Thyroid gland (tissue), 4 donors: ENCODE measurements around the gene PCNX3. TPM values are rescaled to one million over a fixed set of nuclear protein-coding genes. Genes with fewer than 3 reads are reported as not detected.

Experiments
- DNase-seq, 2 donors: peaks; one replicate each; pipeline ENCODE4 v3.0.0-alpha.2; 2019
- H3K27ac ChIP-seq, 3 donors: fragments of 200-600 bp; sonication (generic); 1 replicate in 2 of 3; 2 replicates in 1 of 3; pipeline ENCODE4 v1.5.1; 2016 to 2019; ENCODE audit warnings: mild to moderate bottlenecking in 1 of 3, moderate library complexity in 1 of 3
- H3K27me3 ChIP-seq: fragments of 200-600 bp; sonication (generic); one replicate; pipeline ENCODE4 v1.5.1; 2019
- H3K36me3 ChIP-seq, 2 donors: fragments of 200-600 bp; sonication (generic); one replicate each; pipeline ENCODE4 v1.5.1; 2016 to 2019
- H3K4me1 ChIP-seq, 2 donors: fragments of 200-600 bp; sonication (generic); one replicate each; pipeline ENCODE4 v1.5.1; 2017 to 2019
- H3K4me3 ChIP-seq, 3 donors: fragments of 200-600 bp; sonication (generic); replicated peaks in 1 of 3; 1 replicate in 2 of 3; 2 replicates in 1 of 3; pipeline ENCODE4 v1.5.1; 2016; ENCODE audit warnings: mild to moderate bottlenecking in 1 of 3
- H3K9me3 ChIP-seq: fragments of 200-600 bp; sonication (generic); one replicate; pipeline ENCODE4 v1.5.1; 2017
- POLR2A ChIP-seq, 2 donors: fragments of 450-650 bp; IDR thresholded peaks; one replicate each; pipeline ENCODE4 v1.6.1; 2017; ENCODE audit warnings: antibody characterized with exemption in 2 of 2, mild to moderate bottlenecking in 2 of 2, moderate library complexity in 1 of 2
- WGBS, 2 donors: methylation state at CpG; one replicate each; pipeline ENCODE4 v1.1.5; 2017; 5-methylcytosine and 5-hydroxymethylcytosine counted together
- intact Hi-C: fragments of 100-400 bp; cut with DNase I; formaldehyde crosslinking; loops from one replicate; pipeline ENCODE4 v1.15.1; 2023
- total RNA-seq, 4 donors: library from RNA; depleted of rRNA; stranded (reverse); fragments of >200 nt; gene quantifications; one replicate each; pipeline ENCODE4 v1.2.3, GENCODE V29; 2016
- TF ChIP-seq, protein P1 (sequence below), 6 experiments: fragments of 200-600 bp in 3 of 6; fragments of 450-650 bp in 3 of 6; sonication (generic) in 3 of 6; IDR thresholded peaks; one replicate each; pipeline ENCODE4 v1.5.1; 2016 to 2019; ENCODE audit warnings: antibody characterized with exemption in 6 of 6, mild to moderate bottlenecking in 2 of 6, inconsistent platforms in 1 of 6, moderate library complexity in 1 of 6

Gene PCNX3
- total RNA-seq, 4 donors from 2014 or later = 18.9 to 54.2 (median 47.0) TPM

- intact Hi-C loops = no loop called here
- peak overlapping the region in 1 of 3 donors; percentile 7 for H3K4me3 ChIP-seq
- DNase-seq = peak in 1 of 2 donors; percentile 19
- H3K9me3 ChIP-seq = no peaks in the 10 kb centered on the region
- 69 to 70% methylated on average over 8 to 10 of the region's 10 CpGs for WGBS, 2 donors
- no peaks in the 10 kb centered on the region for H3K36me3 ChIP-seq
- peaks cover 31 to 55% of the 10 kb centered on the region in 2 donors for H3K4me1 ChIP-seq
- no peak for TF ChIP-seq POLR2A (IDR thresholded peaks at IDR 0.05)
- TF ChIP-seq, protein P1, sequence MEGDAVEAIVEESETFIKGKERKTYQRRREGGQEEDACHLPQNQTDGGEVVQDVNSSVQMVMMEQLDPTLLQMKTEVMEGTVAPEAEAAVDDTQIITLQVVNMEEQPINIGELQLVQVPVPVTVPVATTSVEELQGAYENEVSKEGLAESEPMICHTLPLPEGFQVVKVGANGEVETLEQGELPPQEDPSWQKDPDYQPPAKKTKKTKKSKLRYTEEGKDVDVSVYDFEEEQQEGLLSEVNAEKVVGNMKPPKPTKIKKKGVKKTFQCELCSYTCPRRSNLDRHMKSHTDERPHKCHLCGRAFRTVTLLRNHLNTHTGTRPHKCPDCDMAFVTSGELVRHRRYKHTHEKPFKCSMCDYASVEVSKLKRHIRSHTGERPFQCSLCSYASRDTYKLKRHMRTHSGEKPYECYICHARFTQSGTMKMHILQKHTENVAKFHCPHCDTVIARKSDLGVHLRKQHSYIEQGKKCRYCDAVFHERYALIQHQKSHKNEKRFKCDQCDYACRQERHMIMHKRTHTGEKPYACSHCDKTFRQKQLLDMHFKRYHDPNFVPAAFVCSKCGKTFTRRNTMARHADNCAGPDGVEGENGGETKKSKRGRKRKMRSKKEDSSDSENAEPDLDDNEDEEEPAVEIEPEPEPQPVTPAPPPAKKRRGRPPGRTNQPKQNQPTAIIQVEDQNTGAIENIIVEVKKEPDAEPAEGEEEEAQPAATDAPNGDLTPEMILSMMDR (IDR thresholded peaks at IDR 0.05) = no peak
- no peaks in the 10 kb centered on the region for H3K27me3 ChIP-seq
- peak overlapping the region in 2 of 3 donors; percentile 46 to 90 for H3K27ac ChIP-seq
Observed at GRCh38 chr11:65611028-65611757, 4.4 kb upstream of the PCNX3 start.

DNA sequence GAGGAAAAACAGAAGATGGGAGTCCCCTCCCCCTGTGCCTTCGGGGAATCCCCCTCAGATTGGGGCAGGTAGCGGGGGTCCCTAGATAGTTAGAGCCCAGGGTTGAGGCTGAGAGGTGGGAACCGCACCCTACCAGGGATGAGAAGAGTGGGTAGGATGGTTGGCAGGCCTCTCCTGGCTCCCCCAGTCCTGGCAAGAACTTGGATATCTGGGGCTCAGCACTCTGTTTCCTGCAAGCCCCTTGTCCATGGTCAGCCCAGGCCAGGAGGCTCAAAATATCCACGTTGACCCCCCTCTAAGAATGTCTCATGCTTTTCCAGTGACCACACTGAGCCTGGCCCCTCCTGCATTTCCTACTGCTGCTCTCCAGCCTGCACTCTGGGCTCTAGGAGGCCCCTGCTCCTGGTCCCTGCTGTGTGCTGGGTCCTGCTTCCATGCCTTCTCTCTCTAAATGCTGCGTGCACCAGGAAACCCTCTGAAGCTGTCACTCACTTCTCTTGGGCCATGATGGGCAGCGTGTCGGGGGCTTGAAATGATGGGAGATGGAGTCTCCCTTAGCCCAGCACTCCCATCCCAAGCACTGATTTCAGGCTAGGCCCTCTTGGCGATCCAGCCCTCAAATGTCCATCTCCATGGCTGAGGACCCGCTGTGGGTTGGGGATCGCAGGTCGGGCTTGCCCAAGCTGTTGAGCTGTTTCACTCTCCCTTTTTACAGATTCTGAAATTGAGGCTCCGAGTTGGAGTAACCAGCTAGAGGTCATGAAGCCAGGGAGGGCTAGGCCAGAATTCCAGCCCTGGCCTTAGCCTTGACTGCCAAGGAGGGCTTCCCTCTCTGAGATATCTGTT lies 3.6 kb upstream of the PCNX3 start:
- TF ChIP-seq, protein P1 (IDR thresholded peaks at IDR 0.05) = no peak
- TF ChIP-seq POLR2A (IDR thresholded peaks at IDR 0.05) = no peak
- H3K36me3 ChIP-seq = no peaks in the 10 kb centered on the region
- peak overlapping the region in 2 of 3 donors; percentile 46 to 90 for H3K27ac ChIP-seq
- peaks cover 34 to 57% of the 10 kb centered on the region in 2 donors for H3K4me1 ChIP-seq
- WGBS, 2 donors = 65 to 80% methylated on average over 10 to 12 of the region's 12 CpGs
- H3K9me3 ChIP-seq = no peaks in the 10 kb centered on the region
- intact Hi-C loops = no loop called here
- peak overlapping the region in 1 of 3 donors; percentile 77 for H3K4me3 ChIP-seq
- no peak for DNase-seq
- H3K27me3 ChIP-seq = no peaks in the 10 kb centered on the region

DNA sequence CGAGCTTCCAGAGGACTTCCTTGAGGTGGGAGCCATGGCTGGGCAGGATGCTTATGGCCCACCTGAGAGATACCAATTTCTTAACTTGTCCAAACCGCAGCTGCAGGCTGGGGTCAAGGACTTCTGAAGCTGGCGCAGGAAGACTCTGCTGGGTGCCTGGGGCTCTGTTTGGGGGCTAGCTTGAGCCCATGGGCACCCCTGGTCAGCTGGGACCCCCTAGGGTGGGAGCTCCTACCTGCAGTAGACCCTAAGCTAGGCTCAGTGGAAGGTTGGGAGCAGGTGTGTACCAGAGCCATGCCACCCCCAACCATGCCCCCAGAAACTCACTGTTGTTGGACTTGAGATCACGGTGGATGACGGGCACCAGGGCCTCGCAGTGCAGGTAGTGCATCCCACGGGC lies 2.9 kb upstream of the PCNX3 start:
- peak overlapping the region in 1 of 3 donors; percentile 77 for H3K4me3 ChIP-seq
- intact Hi-C loops = no loop called here
- 74 to 81% methylated on average over 3 to 7 of the region's 7 CpGs for WGBS, 2 donors

DNA sequence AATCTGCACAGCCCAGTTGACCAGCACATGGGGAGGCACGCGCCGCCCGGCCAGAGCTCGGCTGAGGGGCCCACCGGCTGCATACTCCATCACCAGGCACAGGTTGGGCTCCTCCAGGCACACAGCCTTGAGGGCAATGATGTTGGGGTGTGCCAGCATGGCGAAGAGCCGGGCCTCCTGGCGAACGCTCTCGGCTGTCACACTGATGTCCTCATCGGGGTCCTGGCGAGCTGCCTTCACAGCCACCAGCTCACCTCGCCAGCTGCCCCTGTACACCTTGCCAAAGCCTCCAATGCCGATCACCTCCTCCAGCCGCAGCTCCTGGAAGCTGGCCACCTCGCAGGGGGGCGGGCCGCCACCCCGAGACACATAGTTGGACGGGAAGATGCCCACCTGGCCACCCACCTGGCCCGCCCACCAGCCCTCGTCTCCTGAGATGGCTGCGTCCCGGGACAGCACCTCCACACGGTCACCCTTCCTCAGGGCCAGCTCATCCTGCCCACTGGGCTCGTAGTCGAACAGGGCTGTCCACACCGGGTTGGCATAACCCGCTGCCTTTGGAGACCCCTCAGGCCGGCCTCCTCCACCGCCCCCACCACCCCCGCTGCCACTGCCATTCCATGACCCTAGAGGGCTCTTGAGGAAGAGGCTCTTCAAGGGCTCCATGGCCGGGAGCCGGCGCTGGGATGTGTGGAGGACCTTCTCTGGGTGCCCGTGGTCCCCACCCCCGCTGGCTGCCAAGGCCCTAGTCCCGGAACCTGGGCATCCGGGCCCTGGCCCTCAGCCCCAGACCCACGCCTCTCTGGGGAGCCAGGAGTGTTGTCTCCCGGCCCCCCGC lies 2.3 kb upstream of the PCNX3 start:
- peak overlapping the region; percentile 90 to 94 (median 91) for H3K27ac ChIP-seq
- DNase-seq = peak; percentile 46 to 61
- no peaks in the 10 kb centered on the region for H3K27me3 ChIP-seq
- H3K4me1 ChIP-seq = peaks cover 34 to 53% of the 10 kb centered on the region in 2 donors
- no peaks in the 10 kb centered on the region for H3K9me3 ChIP-seq
- intact Hi-C loops = no loop called here
- TF ChIP-seq, protein P1 (IDR thresholded peaks at IDR 0.05) = no peak
- no peak for TF ChIP-seq POLR2A (IDR thresholded peaks at IDR 0.05)
- peaks cover 8 to 12% of the 10 kb centered on the region in 2 donors for H3K36me3 ChIP-seq
- 14 to 27% methylated on average over 11 to 30 of the region's 43 CpGs for WGBS, 2 donors
- H3K4me3 ChIP-seq = peak overlapping the region; percentile 53 to 77 (median 75)

More for the DNA sequence above, 2.9 kb upstream of the PCNX3 start:
- no peak for DNase-seq
- Histone ChIP-seq H3K4me1 (peaks cover 34 to 56% of the 10 kb centered on the region in 2 donors), H3K27ac (peak overlapping the region in 2 of 3 donors; percentile 90 to 91), H3K27me3 (no peaks in the 10 kb centered on the region), H3K36me3 (peaks cover 2 to 6% of the 10 kb centered on the region in 2 donors), H3K9me3 (no peaks in the 10 kb centered on the region)
- TF ChIP-seq POLR2A (IDR thresholded peaks at IDR 0.05) = no peak
- TF ChIP-seq, protein P1 (IDR thresholded peaks at IDR 0.05) = no peak
